Transverse colon (tissue), 3 donors: ENCODE data around the gene CAPN5.
A peak's percentile ranks its signal among the peaks of the same experiment; 100 is the strongest.

Source experiments
- CTCF ChIP-seq, 5 experiments: fragments of 200-600 bp in 3 of 5; fragments of 450-650 bp in 2 of 5; sonication (generic) in 3 of 5; IDR thresholded peaks; 1 replicate in 2 of 5; 2 replicates in 3 of 5; pipeline ENCODE4 v1.5.1; 2016 to 2017; ENCODE audit warnings: antibody characterized with exemption in 5 of 5, inconsistent platforms in 3 of 5, mild to moderate bottlenecking in 2 of 5, moderate library complexity in 1 of 5
- POLR2A ChIP-seq: fragments of 450-650 bp; IDR thresholded peaks from one replicate; pipeline ENCODE4 v1.6.1; 2016; ENCODE audit warnings: antibody characterized with exemption, mild to moderate bottlenecking, moderate library complexity

GRCh38 chr11:77075425-77075905 is 8.7 kb downstream of the CAPN5 start:
- TF ChIP-seq CTCF (IDR thresholded peaks at IDR 0.05) = peak in 1 of 5 experiments; percentile 11
- peak; percentile 55 for TF ChIP-seq POLR2A
